Gastroesophageal sphincter (tissue), 4 donors: ENCODE data around the gene BMP10. TPM values are rescaled to one million over a fixed set of nuclear protein-coding genes. Genes with fewer than 3 reads are reported as not detected.

Experiments
- ATAC-seq: fragments of 150-250 bp; one replicate; pipeline ENCODE4 v1.9.1; 2016; ENCODE audit warnings: mild to moderate bottlenecking, moderate library complexity
- H3K27ac ChIP-seq, 4 donors: fragments of 200-600 bp; sonication (generic) in 3 of 4; 1 replicate in 3 of 4; 2 replicates in 1 of 4; pipeline ENCODE4 v1.5.1; 2016 to 2019
- H3K27me3 ChIP-seq: fragments of 200-600 bp; sonication (generic); one replicate; pipeline ENCODE4 v1.5.1; 2019
- H3K36me3 ChIP-seq, 2 donors: fragments of 200-600 bp; sonication (generic); one replicate each; pipeline ENCODE4 v1.5.1; 2019; ENCODE audit warnings: control low read depth in 1 of 2
- H3K4me1 ChIP-seq, 3 donors: fragments of 200-600 bp; sonication (generic); 1 replicate in 2 of 3; 2 replicates in 1 of 3; pipeline ENCODE4 v1.5.1; 2016 to 2019; ENCODE audit warnings: control low read depth in 2 of 3
- H3K4me3 ChIP-seq, 2 donors: fragments of 200-600 bp; sonication (generic); one replicate each; pipeline ENCODE4 v1.5.1; 2019; ENCODE audit warnings: mild to moderate bottlenecking in 1 of 2, moderate library complexity in 1 of 2
- H3K9me3 ChIP-seq, 3 donors: fragments of 200-600 bp; sonication (generic); one replicate each; pipeline ENCODE4 v1.5.1; 2017 to 2019; ENCODE audit warnings: control low read depth in 2 of 3
- CTCF ChIP-seq, 4 experiments: fragments of 200-600 bp in 2 of 4; fragments of 450-650 bp in 2 of 4; sonication (generic) in 1 of 4; IDR thresholded peaks; one replicate each; pipeline ENCODE4 v1.5.1; 2017 to 2019; ENCODE audit warnings: antibody characterized with exemption in 4 of 4, mild to moderate bottlenecking in 2 of 4, moderate library complexity in 2 of 4
- EP300 ChIP-seq: sonication (generic); formaldehyde crosslinking; IDR thresholded peaks from one replicate; pipeline ENCODE4 v1.6.1; 2017; ENCODE audit warnings: antibody characterized with exemption, mild to moderate bottlenecking
- POLR2A ChIP-seq, 2 donors: fragments of 450-650 bp; IDR thresholded peaks; one replicate each; pipeline ENCODE4 v1.6.1; 2017; ENCODE audit warnings: antibody characterized with exemption in 2 of 2, mild to moderate bottlenecking in 2 of 2, moderate library complexity in 1 of 2
- POLR2AphosphoS5 ChIP-seq: sonication (generic); formaldehyde crosslinking; IDR thresholded peaks from one replicate; pipeline ENCODE4 v1.6.1; 2017; ENCODE audit warnings: antibody characterized with exemption
- WGBS, 2 donors: methylation state at CpG; one replicate each; pipeline ENCODE4 v1.1.5; 2018; ENCODE audit warnings: low coverage in 1 of 2; 5-methylcytosine and 5-hydroxymethylcytosine counted together
- total RNA-seq, 4 donors: library from RNA; depleted of rRNA; stranded (reverse); fragments of >200 nt; gene quantifications; one replicate each; pipeline ENCODE4 v1.1.0, GENCODE V29; 2016

The BMP10 gene
- total RNA-seq, 4 donors from 2014 or later: 0.19 TPM; not detected in 3

GRCh38 chr2:68854476-68854875 is 16.7 kb downstream of the BMP10 start:
- Histone ChIP-seq H3K27me3 (no peaks in the 10 kb centered on the region), H3K4me3 (no peak overlapping the region), H3K27ac (no peak overlapping the region), H3K4me1 (no peaks in the 10 kb centered on the region), H3K9me3 (no peaks in the 10 kb centered on the region), H3K36me3 (no peaks in the 10 kb centered on the region)
- no peak for ATAC-seq
- TF ChIP-seq POLR2AphosphoS5 (no peak), EP300 (no peak), POLR2A (IDR thresholded peaks at IDR 0.05) (no peak)

GRCh38 chr2:68853915-68854314 is 17.3 kb downstream of the BMP10 start:
- Histone ChIP-seq H3K36me3 (no peaks in the 10 kb centered on the region), H3K27me3 (no peaks in the 10 kb centered on the region), H3K9me3 (no peaks in the 10 kb centered on the region), H3K4me3 (no peak overlapping the region), H3K4me1 (no peaks in the 10 kb centered on the region), H3K27ac (no peak overlapping the region)
- no peak for ATAC-seq
- TF ChIP-seq EP300 (no peak), POLR2A (IDR thresholded peaks at IDR 0.05) (no peak), CTCF (IDR thresholded peaks at IDR 0.05) (no peak), POLR2AphosphoS5 (no peak)
- 37 to 42% methylated on average over 4 of the region's 4 CpGs for WGBS, 2 donors

GRCh38 chr2:68853035-68853434 is 18.2 kb downstream of the BMP10 start:
- H3K4me1 ChIP-seq: no peaks in the 10 kb centered on the region
- TF ChIP-seq CTCF (IDR thresholded peaks at IDR 0.05) (no peak), POLR2AphosphoS5 (no peak), EP300 (no peak), POLR2A (IDR thresholded peaks at IDR 0.05) (no peak)
- no peak overlapping the region for H3K27ac ChIP-seq
- H3K27me3 ChIP-seq: no peaks in the 10 kb centered on the region
- ATAC-seq: no peak
- H3K36me3 ChIP-seq: no peaks in the 10 kb centered on the region
- H3K9me3 ChIP-seq: no peaks in the 10 kb centered on the region
- no peak overlapping the region for H3K4me3 ChIP-seq
- 54 to 75% methylated on average over 2 of the region's 2 CpGs for WGBS, 2 donors

GRCh38 chr2:68850524-68850923 is 20.7 kb downstream of the BMP10 start:
- no peak for ATAC-seq
- no peaks in the 10 kb centered on the region for H3K27me3 ChIP-seq
- no peaks in the 10 kb centered on the region for H3K36me3 ChIP-seq
- WGBS, 2 donors: 88 to 100% methylated on average over 2 to 3 of the region's 3 CpGs
- H3K4me3 ChIP-seq: no peak overlapping the region
- TF ChIP-seq EP300 (no peak), POLR2AphosphoS5 (no peak), CTCF (IDR thresholded peaks at IDR 0.05) (no peak), POLR2A (IDR thresholded peaks at IDR 0.05) (no peak)
- H3K9me3 ChIP-seq: no peaks in the 10 kb centered on the region
- no peak overlapping the region for H3K27ac ChIP-seq
- no peaks in the 10 kb centered on the region for H3K4me1 ChIP-seq

- Histone ChIP-seq H3K4me1 (no peaks in the 10 kb centered on the region), H3K9me3 (no peaks in the 10 kb centered on the region), H3K27me3 (no peaks in the 10 kb centered on the region), H3K4me3 (no peak overlapping the region), H3K36me3 (no peaks in the 10 kb centered on the region), H3K27ac (no peak overlapping the region)
- 47 to 69% methylated on average over 3 to 4 of the region's 4 CpGs for WGBS, 2 donors
- TF ChIP-seq POLR2AphosphoS5: no peak
- no peak for TF ChIP-seq EP300
- TF ChIP-seq POLR2A (IDR thresholded peaks at IDR 0.05): no peak
- TF ChIP-seq CTCF (IDR thresholded peaks at IDR 0.05): no peak
- no peak for ATAC-seq
Observed at GRCh38 chr2:68849579-68850030, 21.6 kb downstream of the BMP10 start.
